HEK293 (cell line): Measurements from ENCODE around the gene MYOM1.

Experiments
- IKZF3 ChIP-seq: fragments of 450-650 bp; IDR thresholded peaks from 2 replicates; pipeline ENCODE4 v1.5.0; 2018; ENCODE audit warnings: missing biosample characterization, mild to moderate bottlenecking, missing genetic modification characterization, moderate library complexity
- ZBTB10 ChIP-seq: fragments of 450-650 bp; formaldehyde crosslinking; IDR thresholded peaks from 2 replicates; pipeline ENCODE4 v1.5.1; 2016; ENCODE audit warnings: missing biosample characterization, missing genetic modification characterization
- ZBTB11 ChIP-seq: fragments of 450-650 bp; formaldehyde crosslinking; conservative IDR thresholded peaks from 2 replicates; pipeline ENCODE4 v1.5.1; 2016; ENCODE audit warnings: low read depth, missing biosample characterization, missing genetic modification characterization
- ZBTB20 ChIP-seq: fragments of 450-650 bp; formaldehyde crosslinking; IDR thresholded peaks from 2 replicates; pipeline ENCODE4 v1.5.1; 2016; ENCODE audit warnings: missing biosample characterization, missing genetic modification characterization
- ZBTB7A ChIP-seq: fragments of 450-650 bp; formaldehyde crosslinking; IDR thresholded peaks from 2 replicates; pipeline ENCODE4 v1.5.1; 2016; ENCODE audit warnings: low read depth, missing biosample characterization, missing genetic modification characterization
- ZFP3 ChIP-seq: fragments of 450-650 bp; formaldehyde crosslinking; IDR thresholded peaks from 2 replicates; pipeline ENCODE4 v1.5.1; 2016; ENCODE audit warnings: low read depth, missing biosample characterization, missing genetic modification characterization
- ZFP37 ChIP-seq: fragments of 450-650 bp; formaldehyde crosslinking; IDR thresholded peaks from 2 replicates; pipeline ENCODE4 v1.5.1; 2016; ENCODE audit warnings: missing biosample characterization, missing genetic modification characterization
- ZNF658 ChIP-seq: fragments of 450-650 bp; formaldehyde crosslinking; IDR thresholded peaks from 2 replicates; pipeline ENCODE4; 2016; ENCODE audit warnings: missing biosample characterization, missing genetic modification characterization
- TF ChIP-seq, protein P1 (sequence below): fragments of 450-650 bp; formaldehyde crosslinking; IDR thresholded peaks from 2 replicates; pipeline ENCODE4 v1.5.1; 2016; ENCODE audit warnings: missing biosample characterization, missing genetic modification characterization

DNA sequence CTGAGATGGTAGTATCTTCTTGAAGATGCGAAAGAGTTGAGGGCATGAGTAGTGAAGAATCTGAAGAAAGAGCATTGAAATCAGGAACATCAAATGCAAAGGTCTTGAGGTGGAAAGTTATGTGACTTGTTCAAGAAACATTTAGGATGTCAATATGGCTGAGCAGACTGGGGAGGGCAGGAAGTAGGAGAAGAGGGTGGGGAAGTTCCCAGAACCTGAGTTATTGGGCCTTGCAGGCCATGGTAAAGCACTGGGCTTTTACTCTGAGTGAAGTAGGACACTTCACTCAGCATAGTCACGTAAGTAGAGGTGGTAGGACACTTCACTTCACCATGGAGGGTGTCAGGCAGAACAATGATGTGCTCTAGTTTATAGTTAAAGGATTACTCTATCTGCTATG, 16.1 kb upstream of the MYOM1 start:
- TF ChIP-seq, protein P1, sequence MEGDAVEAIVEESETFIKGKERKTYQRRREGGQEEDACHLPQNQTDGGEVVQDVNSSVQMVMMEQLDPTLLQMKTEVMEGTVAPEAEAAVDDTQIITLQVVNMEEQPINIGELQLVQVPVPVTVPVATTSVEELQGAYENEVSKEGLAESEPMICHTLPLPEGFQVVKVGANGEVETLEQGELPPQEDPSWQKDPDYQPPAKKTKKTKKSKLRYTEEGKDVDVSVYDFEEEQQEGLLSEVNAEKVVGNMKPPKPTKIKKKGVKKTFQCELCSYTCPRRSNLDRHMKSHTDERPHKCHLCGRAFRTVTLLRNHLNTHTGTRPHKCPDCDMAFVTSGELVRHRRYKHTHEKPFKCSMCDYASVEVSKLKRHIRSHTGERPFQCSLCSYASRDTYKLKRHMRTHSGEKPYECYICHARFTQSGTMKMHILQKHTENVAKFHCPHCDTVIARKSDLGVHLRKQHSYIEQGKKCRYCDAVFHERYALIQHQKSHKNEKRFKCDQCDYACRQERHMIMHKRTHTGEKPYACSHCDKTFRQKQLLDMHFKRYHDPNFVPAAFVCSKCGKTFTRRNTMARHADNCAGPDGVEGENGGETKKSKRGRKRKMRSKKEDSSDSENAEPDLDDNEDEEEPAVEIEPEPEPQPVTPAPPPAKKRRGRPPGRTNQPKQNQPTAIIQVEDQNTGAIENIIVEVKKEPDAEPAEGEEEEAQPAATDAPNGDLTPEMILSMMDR, result no peak
- TF ChIP-seq IKZF3, result no peak
- TF ChIP-seq ZBTB11 (tag by site-specific recombination), result no peak
- TF ChIP-seq ZNF658, result no peak
- no peak for TF ChIP-seq ZFP37 (tag by site-specific recombination)
- no peak for TF ChIP-seq ZBTB20 (tag by site-specific recombination)
- no peak for TF ChIP-seq ZFP3 (tag by site-specific recombination)
- TF ChIP-seq ZBTB10 (tag by site-specific recombination), result no peak
- TF ChIP-seq ZBTB7A (tag by site-specific recombination), result no peak
